Gastroesophageal sphincter (tissue), 3 donors: ENCODE data around the gene COL6A3.

ENCODE experiments used
- POLR2A ChIP-seq, 2 donors: fragments of 450-650 bp; IDR thresholded peaks; one replicate each; pipeline ENCODE4 v1.6.1; 2017; ENCODE audit warnings: antibody characterized with exemption in 2 of 2, mild to moderate bottlenecking in 2 of 2, moderate library complexity in 1 of 2
- POLR2AphosphoS5 ChIP-seq: sonication (generic); formaldehyde crosslinking; IDR thresholded peaks from one replicate; pipeline ENCODE4 v1.6.1; 2017; ENCODE audit warnings: antibody characterized with exemption
- TF ChIP-seq, protein P1 (sequence below), 4 experiments: fragments of 200-600 bp in 2 of 4; fragments of 450-650 bp in 2 of 4; sonication (generic) in 1 of 4; IDR thresholded peaks; one replicate each; pipeline ENCODE4 v1.5.1; 2017 to 2019; ENCODE audit warnings: antibody characterized with exemption in 4 of 4, mild to moderate bottlenecking in 2 of 4, moderate library complexity in 2 of 4

DNA sequence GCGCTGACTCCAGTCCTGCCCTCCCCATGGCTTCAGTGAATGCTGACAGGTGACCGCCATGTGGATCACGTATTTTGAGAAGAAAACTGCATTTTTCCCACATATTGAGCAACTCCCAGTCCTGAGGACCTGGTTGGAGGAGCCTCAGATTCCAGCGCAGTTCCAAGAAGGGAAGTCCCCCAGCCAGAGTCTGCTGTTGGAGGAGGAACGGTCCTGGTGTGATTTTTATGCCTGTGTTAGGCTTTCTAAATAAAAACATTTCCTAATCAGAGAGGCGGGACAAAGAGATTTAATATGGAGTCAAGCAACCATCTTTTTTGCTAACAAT is 32.3 kb upstream of the COL6A3 start:
- TF ChIP-seq POLR2AphosphoS5: no peak
- TF ChIP-seq, protein P1, sequence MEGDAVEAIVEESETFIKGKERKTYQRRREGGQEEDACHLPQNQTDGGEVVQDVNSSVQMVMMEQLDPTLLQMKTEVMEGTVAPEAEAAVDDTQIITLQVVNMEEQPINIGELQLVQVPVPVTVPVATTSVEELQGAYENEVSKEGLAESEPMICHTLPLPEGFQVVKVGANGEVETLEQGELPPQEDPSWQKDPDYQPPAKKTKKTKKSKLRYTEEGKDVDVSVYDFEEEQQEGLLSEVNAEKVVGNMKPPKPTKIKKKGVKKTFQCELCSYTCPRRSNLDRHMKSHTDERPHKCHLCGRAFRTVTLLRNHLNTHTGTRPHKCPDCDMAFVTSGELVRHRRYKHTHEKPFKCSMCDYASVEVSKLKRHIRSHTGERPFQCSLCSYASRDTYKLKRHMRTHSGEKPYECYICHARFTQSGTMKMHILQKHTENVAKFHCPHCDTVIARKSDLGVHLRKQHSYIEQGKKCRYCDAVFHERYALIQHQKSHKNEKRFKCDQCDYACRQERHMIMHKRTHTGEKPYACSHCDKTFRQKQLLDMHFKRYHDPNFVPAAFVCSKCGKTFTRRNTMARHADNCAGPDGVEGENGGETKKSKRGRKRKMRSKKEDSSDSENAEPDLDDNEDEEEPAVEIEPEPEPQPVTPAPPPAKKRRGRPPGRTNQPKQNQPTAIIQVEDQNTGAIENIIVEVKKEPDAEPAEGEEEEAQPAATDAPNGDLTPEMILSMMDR (IDR thresholded peaks at IDR 0.05): no peak
- TF ChIP-seq POLR2A (IDR thresholded peaks at IDR 0.05): no peak
